ENCODE data around the gene ZNF148.

Gene ZNF148

GRCh38 chr3:125357837-125358236, 17.3 kb downstream of the ZNF148 start:
- peak overlapping the region; percentile 58 for H3K4me3 ChIP-seq (ENCODE audit: low read length)
- DNase-seq (ENCODE audit: low read depth): no peak
- no peak for TF ChIP-seq CTCF (IDR thresholded peaks at IDR 0.05; ENCODE audit: insufficient read depth, low read depth, low read length, missing control alignments)

GRCh38 chr3:125357032-125357658, 18.0 kb downstream of the ZNF148 start:
- peak overlapping the region; percentile 58 for H3K4me3 ChIP-seq (ENCODE audit: low read length)
- no peak for TF ChIP-seq CTCF (IDR thresholded peaks at IDR 0.05; ENCODE audit: insufficient read depth, low read depth, low read length, missing control alignments)
- peak; percentile 51 for DNase-seq (ENCODE audit: low read depth)

GRCh38 chr3:125356140-125357026, 18.7 kb downstream of the ZNF148 start:
- H3K4me3 ChIP-seq (ENCODE audit: low read length): peak overlapping the region; percentile 58
- TF ChIP-seq CTCF (IDR thresholded peaks at IDR 0.05; ENCODE audit: insufficient read depth, low read depth, low read length, missing control alignments): no peak
- DNase-seq (ENCODE audit: low read depth): no peak

GRCh38 chr3:125353659-125354058, 21.5 kb downstream of the ZNF148 start:
- no peak for TF ChIP-seq CTCF (IDR thresholded peaks at IDR 0.05; ENCODE audit: insufficient read depth, low read depth, low read length, missing control alignments)
- H3K4me3 ChIP-seq (ENCODE audit: low read length): no peak overlapping the region
- no peak for DNase-seq (ENCODE audit: low read depth)

GRCh38 chr3:125353128-125353527, 22.0 kb downstream of the ZNF148 start:
- no peak for TF ChIP-seq CTCF (IDR thresholded peaks at IDR 0.05; ENCODE audit: insufficient read depth, low read depth, low read length, missing control alignments)
- no peak overlapping the region for H3K4me3 ChIP-seq (ENCODE audit: low read length)
- DNase-seq (ENCODE audit: low read depth): no peak

GRCh38 chr3:125351814-125352456, 23.2 kb downstream of the ZNF148 start:
- DNase-seq (ENCODE audit: low read depth): no peak
- H3K4me3 ChIP-seq (ENCODE audit: low read length): no peak overlapping the region
- TF ChIP-seq CTCF (IDR thresholded peaks at IDR 0.05; ENCODE audit: insufficient read depth, low read depth, low read length, missing control alignments): no peak
